ENCODE results near the gene TRPM2.
"Not testable (repeated sequence)": the region's sequence is repeated elsewhere in the genome, so short reads cannot be mapped to it uniquely, and the experiment has no call there.

TRPM2 gene

DNA sequence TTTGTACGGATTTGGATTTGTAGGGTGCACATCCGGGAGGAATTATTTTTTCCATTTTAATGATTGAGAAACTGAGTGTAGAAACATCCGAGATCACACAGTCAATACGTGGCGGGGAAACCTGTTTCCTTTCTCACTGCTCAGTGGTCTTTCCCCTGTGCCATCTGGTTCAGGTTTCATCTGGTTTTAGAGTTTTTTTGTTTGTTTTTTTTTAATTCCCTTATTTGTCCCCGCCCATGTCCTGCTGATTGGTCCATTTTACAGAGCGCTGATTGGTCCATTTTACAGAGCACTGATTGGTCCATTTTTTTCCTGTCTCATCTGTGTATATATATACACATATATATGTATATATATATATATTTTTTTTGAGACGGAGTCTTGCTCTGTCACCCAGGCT, 6.0 kb downstream of the TRPM2 start:
- Histone ChIP-seq H3K4me1 (ENCODE audit: low read length) (peaks cover 38% of the 10 kb centered on the region), H3K4me2 (ENCODE audit: low read length) (no peak overlapping the region), H3K27ac (ENCODE audit: low read length) (no peak overlapping the region), H3K36me3 (replicated peaks; ENCODE audit: low read depth, low read length) (peaks cover 39% of the 10 kb centered on the region), H2AFZ (ENCODE audit: low read depth, low read length) (no peak overlapping the region), H3K79me2 (ENCODE audit: low read length) (peaks cover 34% of the 10 kb centered on the region), H3K4me3 (ENCODE audit: low read length) (no peak overlapping the region), H3K27me3 (ENCODE audit: low read depth, low read length) (no peaks in the 10 kb centered on the region), H3K9me3 (ENCODE audit: insufficient read depth, low read length) (peaks cover 3% of the 10 kb centered on the region; the same call in 1 of the 2 replicates), H4K20me1 (ENCODE audit: insufficient read depth, low read length) (no peaks in the 10 kb centered on the region), H3K9ac (ENCODE audit: low read length) (no peak overlapping the region)
- TF ChIP-seq, protein P1, sequence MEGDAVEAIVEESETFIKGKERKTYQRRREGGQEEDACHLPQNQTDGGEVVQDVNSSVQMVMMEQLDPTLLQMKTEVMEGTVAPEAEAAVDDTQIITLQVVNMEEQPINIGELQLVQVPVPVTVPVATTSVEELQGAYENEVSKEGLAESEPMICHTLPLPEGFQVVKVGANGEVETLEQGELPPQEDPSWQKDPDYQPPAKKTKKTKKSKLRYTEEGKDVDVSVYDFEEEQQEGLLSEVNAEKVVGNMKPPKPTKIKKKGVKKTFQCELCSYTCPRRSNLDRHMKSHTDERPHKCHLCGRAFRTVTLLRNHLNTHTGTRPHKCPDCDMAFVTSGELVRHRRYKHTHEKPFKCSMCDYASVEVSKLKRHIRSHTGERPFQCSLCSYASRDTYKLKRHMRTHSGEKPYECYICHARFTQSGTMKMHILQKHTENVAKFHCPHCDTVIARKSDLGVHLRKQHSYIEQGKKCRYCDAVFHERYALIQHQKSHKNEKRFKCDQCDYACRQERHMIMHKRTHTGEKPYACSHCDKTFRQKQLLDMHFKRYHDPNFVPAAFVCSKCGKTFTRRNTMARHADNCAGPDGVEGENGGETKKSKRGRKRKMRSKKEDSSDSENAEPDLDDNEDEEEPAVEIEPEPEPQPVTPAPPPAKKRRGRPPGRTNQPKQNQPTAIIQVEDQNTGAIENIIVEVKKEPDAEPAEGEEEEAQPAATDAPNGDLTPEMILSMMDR (IDR thresholded peaks at IDR 0.05; ENCODE audit: low read depth, low read length), result no peak
- TF ChIP-seq EZH2phosphoT487 (IDR thresholded peaks at IDR 0.05; ENCODE audit: low read depth), result no peak

DNA sequence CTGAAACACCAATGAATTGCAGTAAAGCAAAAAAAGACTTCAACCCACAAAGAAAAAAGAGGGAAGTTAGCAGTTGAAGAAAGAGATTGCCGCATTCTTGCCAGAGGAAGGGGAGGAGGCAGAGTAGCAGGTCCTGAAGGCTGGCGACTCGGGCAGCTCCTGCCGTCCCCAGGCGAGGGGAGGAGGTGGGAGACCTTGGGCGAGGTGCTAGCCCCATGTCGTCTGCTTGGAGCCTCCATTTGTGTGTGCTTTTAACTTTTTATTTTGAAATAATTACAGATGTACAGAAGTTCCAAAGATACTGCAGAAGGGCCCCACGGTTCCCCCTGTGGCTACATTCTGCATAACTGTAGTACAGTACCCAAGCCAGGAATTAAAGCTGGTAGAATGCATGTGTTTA, 6.7 kb downstream of the TRPM2 start:
- no peaks in the 10 kb centered on the region for H3K27me3 ChIP-seq (ENCODE audit: low read depth, low read length)

DNA sequence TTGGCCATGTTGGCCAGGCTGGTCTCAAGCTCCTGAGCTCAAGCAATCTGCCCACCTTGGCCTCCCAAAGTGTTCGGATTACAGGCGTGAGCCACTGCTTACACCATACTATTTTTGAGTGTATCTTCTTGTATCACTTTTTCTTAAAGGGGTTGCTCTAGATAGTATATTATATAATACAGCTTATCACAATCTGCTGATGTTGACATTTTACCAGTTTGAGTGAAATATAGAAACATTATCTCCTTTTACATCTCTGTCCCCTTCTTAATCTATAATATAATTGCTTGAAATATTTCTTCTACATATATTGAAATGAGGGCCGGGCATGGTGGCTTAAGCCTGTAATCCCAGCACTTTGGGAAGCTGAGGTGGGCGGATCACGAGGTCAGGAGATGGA, 8.5 kb downstream of the TRPM2 start:
- not testable (repeated sequence) for H4K20me1 ChIP-seq (ENCODE audit: insufficient read depth, low read length)
- peaks cover 35% of the 10 kb centered on the region for H3K36me3 ChIP-seq (replicated peaks; ENCODE audit: low read depth, low read length)

More for the DNA sequence above, 6.7 kb downstream of the TRPM2 start:
- no peak for TF ChIP-seq EZH2phosphoT487 (IDR thresholded peaks at IDR 0.05; ENCODE audit: low read depth)
- TF ChIP-seq, protein P1 (IDR thresholded peaks at IDR 0.05; ENCODE audit: low read depth, low read length), result no peak
- peaks cover 3% of the 10 kb centered on the region; the same call in 1 of the 2 replicates for H3K9me3 ChIP-seq (ENCODE audit: insufficient read depth, low read length)
- peaks cover 26% of the 10 kb centered on the region for H3K79me2 ChIP-seq (ENCODE audit: low read length)
- H3K4me1 ChIP-seq (ENCODE audit: low read length), result peaks cover 30% of the 10 kb centered on the region
- H3K27ac ChIP-seq (ENCODE audit: low read length), result no peak overlapping the region
- no peak overlapping the region for H3K9ac ChIP-seq (ENCODE audit: low read length)
- no peak overlapping the region for H3K4me2 ChIP-seq (ENCODE audit: low read length)
- H2AFZ ChIP-seq (ENCODE audit: low read depth, low read length), result no peak overlapping the region
- peaks cover 39% of the 10 kb centered on the region for H3K36me3 ChIP-seq (replicated peaks; ENCODE audit: low read depth, low read length)
- no peaks in the 10 kb centered on the region for H4K20me1 ChIP-seq (ENCODE audit: insufficient read depth, low read length)
- H3K4me3 ChIP-seq (ENCODE audit: low read length), result no peak overlapping the region

DNA sequence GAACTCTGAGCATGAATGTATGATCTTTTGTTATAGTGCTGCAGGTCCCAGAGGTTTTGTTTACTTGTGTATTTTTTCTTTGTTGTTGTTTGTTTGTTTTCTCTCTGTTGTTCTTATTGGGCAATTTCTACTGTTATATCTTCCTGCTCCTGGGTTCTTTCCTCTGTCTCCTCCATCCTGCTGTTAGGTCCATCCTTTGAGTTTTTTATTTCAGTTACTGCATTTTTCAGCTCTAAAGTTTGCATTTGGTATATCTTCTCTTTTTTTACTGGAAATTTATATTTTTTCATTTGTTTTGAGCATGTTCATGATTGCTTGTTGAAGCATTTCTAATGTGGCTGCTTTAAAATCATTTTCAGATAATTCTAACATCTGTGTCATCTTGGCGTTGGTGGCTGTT, 9.9 kb downstream of the TRPM2 start:
- Histone ChIP-seq H3K27ac (ENCODE audit: low read length) (no peak overlapping the region), H2AFZ (ENCODE audit: low read depth, low read length) (no peak overlapping the region), H3K9ac (ENCODE audit: low read length) (no peak overlapping the region), H3K9me3 (ENCODE audit: insufficient read depth, low read length) (peaks cover 3% of the 10 kb centered on the region; the same call in 1 of the 2 replicates), H3K36me3 (replicated peaks; ENCODE audit: low read depth, low read length) (peaks cover 21% of the 10 kb centered on the region), H4K20me1 (ENCODE audit: insufficient read depth, low read length) (no peaks in the 10 kb centered on the region), H3K4me2 (ENCODE audit: low read length) (no peak overlapping the region), H3K79me2 (ENCODE audit: low read length) (peaks cover 6% of the 10 kb centered on the region), H3K27me3 (ENCODE audit: low read depth, low read length) (no peaks in the 10 kb centered on the region), H3K4me1 (ENCODE audit: low read length) (peaks cover 3% of the 10 kb centered on the region; the same call in 1 of the 2 replicates), H3K4me3 (ENCODE audit: low read length) (no peak overlapping the region)
- TF ChIP-seq, protein P1 (IDR thresholded peaks at IDR 0.05; ENCODE audit: low read depth, low read length), result no peak
- TF ChIP-seq EZH2phosphoT487 (IDR thresholded peaks at IDR 0.05; ENCODE audit: low read depth), result no peak

More for the DNA sequence above, 8.5 kb downstream of the TRPM2 start:
- H3K9me3 ChIP-seq (ENCODE audit: insufficient read depth, low read length); H3K27me3 ChIP-seq (ENCODE audit: low read depth, low read length); H3K27ac ChIP-seq (ENCODE audit: low read length); H3K9ac ChIP-seq (ENCODE audit: low read length); H2AFZ ChIP-seq (ENCODE audit: low read depth, low read length); H3K4me3 ChIP-seq (ENCODE audit: low read length); H3K4me2 ChIP-seq (ENCODE audit: low read length): not testable (repeated sequence)
- Histone ChIP-seq H3K79me2 (ENCODE audit: low read length) (peaks cover 20% of the 10 kb centered on the region), H3K4me1 (ENCODE audit: low read length) (peaks cover 12% of the 10 kb centered on the region)

All from OCI-LY3 (cell line).